Activated CD4-positive, alpha-beta T cell treated with anti-CD3 and anti-CD28 coated beads, Interleukin-2, amount 10 ng/mL, durations not matched to agents 24 days and 14 days (primary cell): ENCODE results near the gene SKP2. TPM values are rescaled to one million over a fixed set of nuclear protein-coding genes. Genes with fewer than 3 reads are reported as not detected.
"Not testable (repeated sequence)": the region's sequence is repeated elsewhere in the genome, so short reads cannot be mapped to it uniquely, and the experiment has no call there.

Experiments
- DNase-seq: peaks from one replicate; pipeline ENCODE4 v3.0.0; 2022
- H3K27ac Mint-ChIP-seq: one replicate; pipeline ENCODE4 v1.8.0; 2022; ENCODE audit warnings: mild to moderate bottlenecking, mixed read lengths
- H3K27me3 Mint-ChIP-seq: one replicate; pipeline ENCODE4 v1.8.0; 2022; ENCODE audit warnings: mixed read lengths
- H3K36me3 Mint-ChIP-seq: one replicate; pipeline ENCODE4 v1.8.0; 2022; ENCODE audit warnings: low read depth, mild to moderate bottlenecking, mixed read lengths
- H3K4me1 Mint-ChIP-seq: one replicate; pipeline ENCODE4 v1.8.0; 2021; ENCODE audit warnings: mixed read lengths
- H3K4me3 Mint-ChIP-seq: one replicate; pipeline ENCODE4 v1.8.0; 2022; ENCODE audit warnings: mild to moderate bottlenecking, moderate library complexity, mixed read lengths
- H3K9me3 Mint-ChIP-seq: one replicate; pipeline ENCODE4 v1.8.0; 2021; ENCODE audit warnings: mixed read lengths
- intact Hi-C: fragments of 100-400 bp; cut with micrococcal nuclease; formaldehyde crosslinking; loops from one replicate; pipeline ENCODE4 v1.15.1; 2023
- total RNA-seq: library from RNA; stranded (reverse); gene quantifications from 2 replicates; pipeline ENCODE4 v1.2.3, GENCODE V29; 2022

Gene SKP2
- total RNA-seq, 1 donor from 2014 or later, result 63.0 TPM

GRCh38 chr5:36198281-36198680 lies 46.4 kb downstream of the SKP2 start:
- no peaks in the 10 kb centered on the region for H3K4me1 Mint-ChIP-seq
- H3K9me3 Mint-ChIP-seq, result no peaks in the 10 kb centered on the region
- intact Hi-C loops, result no loop called here
- no peak overlapping the region for H3K27ac Mint-ChIP-seq
- no peaks in the 10 kb centered on the region for H3K27me3 Mint-ChIP-seq
- H3K4me3 Mint-ChIP-seq, result no peak overlapping the region
- DNase-seq, result no peak
- H3K36me3 Mint-ChIP-seq, result peaks cover 24% of the 10 kb centered on the region

- H3K27me3 Mint-ChIP-seq, H3K4me1 Mint-ChIP-seq, DNase-seq, H3K4me3 Mint-ChIP-seq, intact Hi-C loops, H3K27ac Mint-ChIP-seq, H3K9me3 Mint-ChIP-seq: not testable (repeated sequence)
- peaks cover 25% of the 10 kb centered on the region for H3K36me3 Mint-ChIP-seq
Observed at GRCh38 chr5:36198783-36199182, 46.9 kb downstream of the SKP2 start.

DNA sequence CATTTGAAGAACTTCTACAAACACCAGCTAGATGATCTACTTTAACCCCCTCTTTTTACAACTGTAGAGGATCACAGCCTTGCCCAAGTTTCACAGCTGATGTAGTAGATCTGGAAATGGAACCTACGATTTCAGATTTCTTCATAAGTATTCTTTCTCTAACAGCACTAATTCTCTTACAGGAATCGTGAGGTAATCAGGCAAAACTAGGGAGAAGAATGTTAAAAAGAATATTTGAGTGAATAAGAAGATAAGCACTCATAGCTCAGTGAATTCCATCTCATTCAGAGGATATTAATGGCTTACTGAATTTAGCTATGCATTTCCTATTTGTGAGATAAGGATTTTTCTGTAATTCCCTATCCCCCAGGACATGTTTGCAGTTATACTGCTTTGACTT lies 47.7 kb downstream of the SKP2 start:
- Mint-ChIP-seq H3K27ac (no peak overlapping the region), H3K27me3 (no peaks in the 10 kb centered on the region), H3K4me1 (no peaks in the 10 kb centered on the region), H3K36me3 (peaks cover 24% of the 10 kb centered on the region), H3K9me3 (no peaks in the 10 kb centered on the region), H3K4me3 (no peak overlapping the region)
- intact Hi-C loops, result no loop called here
- DNase-seq, result no peak

DNA sequence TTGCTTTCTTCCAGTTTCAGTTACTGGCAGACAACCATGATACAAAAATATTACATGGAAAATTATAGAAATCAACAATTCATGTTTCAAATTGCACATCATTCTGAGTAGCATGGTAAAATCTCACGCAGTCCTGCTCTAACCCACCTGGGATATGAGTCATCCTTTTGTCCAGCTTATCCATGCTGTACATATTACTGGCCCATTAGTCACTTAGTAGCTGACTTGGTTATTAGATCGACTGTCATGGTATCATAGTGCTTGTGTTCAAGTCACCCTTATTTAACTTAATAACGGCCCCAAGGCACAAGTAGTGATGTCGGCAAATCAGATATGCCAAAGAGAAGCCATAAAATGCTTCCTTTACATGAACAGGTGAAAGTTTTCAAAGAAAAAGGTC lies 48.6 kb downstream of the SKP2 start:
- Mint-ChIP-seq H3K9me3 (peaks cover 3% of the 10 kb centered on the region), H3K27ac (no peak overlapping the region), H3K36me3 (peaks cover 26% of the 10 kb centered on the region), H3K27me3 (no peaks in the 10 kb centered on the region), H3K4me3 (no peak overlapping the region), H3K4me1 (no peaks in the 10 kb centered on the region)
- intact Hi-C loops, result no loop called here
- no peak for DNase-seq

GRCh38 chr5:36202521-36202961 lies 50.6 kb downstream of the SKP2 start:
- DNase-seq, result no peak
- Mint-ChIP-seq H3K36me3 (peaks cover 24% of the 10 kb centered on the region), H3K4me3 (no peak overlapping the region), H3K27ac (no peak overlapping the region), H3K27me3 (no peaks in the 10 kb centered on the region), H3K9me3 (peaks cover 3% of the 10 kb centered on the region), H3K4me1 (no peaks in the 10 kb centered on the region)
- intact Hi-C loops, result no loop called here

DNA sequence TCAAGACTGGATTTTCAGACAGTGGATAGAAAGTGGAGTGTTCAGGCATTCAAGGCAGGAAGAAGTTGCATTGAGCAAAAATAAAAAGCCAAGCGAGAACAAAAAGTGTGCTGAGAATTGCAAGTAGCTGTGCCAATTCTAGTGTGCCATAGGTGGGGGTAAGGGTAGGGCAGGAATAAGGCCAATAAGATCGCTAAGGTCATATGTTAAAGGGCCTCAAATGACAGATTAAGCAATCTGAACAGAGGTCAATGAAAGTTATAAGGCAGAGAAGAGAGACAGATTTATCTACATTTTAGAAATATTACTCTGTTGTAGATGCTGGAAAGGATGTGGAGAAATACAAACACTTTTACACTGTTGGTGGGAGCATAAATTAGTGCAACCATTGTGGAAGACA lies 53.4 kb downstream of the SKP2 start:
- peaks cover 22% of the 10 kb centered on the region for H3K36me3 Mint-ChIP-seq
- no peak overlapping the region for H3K4me3 Mint-ChIP-seq

GRCh38 chr5:36206913-36207312 lies 55.0 kb downstream of the SKP2 start:
- H3K4me3 Mint-ChIP-seq, result no peak overlapping the region
- H3K4me1 Mint-ChIP-seq, result no peaks in the 10 kb centered on the region
- no peaks in the 10 kb centered on the region for H3K27me3 Mint-ChIP-seq
- H3K9me3 Mint-ChIP-seq, result peaks cover 3% of the 10 kb centered on the region
- DNase-seq, result no peak
- no peak overlapping the region for H3K27ac Mint-ChIP-seq
- peaks cover 22% of the 10 kb centered on the region for H3K36me3 Mint-ChIP-seq
- intact Hi-C loops, result no loop called here

More for the DNA sequence above, 53.4 kb downstream of the SKP2 start:
- no peak for DNase-seq
- H3K4me1 Mint-ChIP-seq, result no peaks in the 10 kb centered on the region
- H3K27me3 Mint-ChIP-seq, result no peaks in the 10 kb centered on the region
- H3K27ac Mint-ChIP-seq, result no peak overlapping the region
- peaks cover 3% of the 10 kb centered on the region for H3K9me3 Mint-ChIP-seq
- intact Hi-C loops, result no loop called here

DNA sequence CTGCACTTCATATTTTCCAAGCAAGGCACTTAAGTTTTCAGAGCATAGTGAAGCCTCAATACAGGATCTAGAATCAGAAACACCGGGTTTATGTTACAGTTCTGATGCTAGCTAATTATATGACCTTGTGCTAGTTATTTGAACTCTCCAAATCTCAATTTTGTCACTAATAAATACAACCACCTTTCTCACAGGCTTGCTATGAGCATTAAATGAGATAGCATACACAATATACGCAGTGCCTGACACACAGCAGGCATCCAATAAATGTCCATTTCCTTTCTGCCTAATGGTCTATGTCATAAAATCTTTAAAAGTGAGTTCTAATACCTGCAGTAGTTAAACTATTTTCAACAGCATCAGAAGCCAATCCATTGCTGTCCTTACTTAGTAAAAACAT lies 56.9 kb downstream of the SKP2 start:
- Mint-ChIP-seq H3K36me3 (peaks cover 23% of the 10 kb centered on the region), H3K9me3 (peaks cover 3% of the 10 kb centered on the region), H3K27ac (no peak overlapping the region), H3K27me3 (no peaks in the 10 kb centered on the region), H3K4me3 (no peak overlapping the region), H3K4me1 (no peaks in the 10 kb centered on the region)
- intact Hi-C loops, result no loop called here
- no peak for DNase-seq

DNA sequence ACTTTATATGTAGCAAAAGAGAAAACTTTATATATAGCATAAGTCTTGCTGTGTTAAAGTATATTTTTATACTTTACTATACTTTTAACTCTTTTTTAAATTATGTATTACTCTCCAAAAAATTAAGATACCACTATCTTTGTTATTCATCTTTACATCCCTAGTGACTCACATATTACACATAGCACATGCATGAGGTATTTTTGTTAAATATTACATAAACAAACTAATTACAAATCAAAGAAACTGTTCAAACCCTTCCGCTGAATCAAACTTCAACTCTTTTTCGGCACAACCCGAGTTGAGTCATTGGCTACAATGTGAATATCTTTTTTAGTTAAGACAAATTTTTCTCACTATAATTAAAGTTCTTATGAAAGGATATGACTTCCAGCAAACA lies 57.8 kb downstream of the SKP2 start:
- intact Hi-C loops, result no loop called here
- Mint-ChIP-seq H3K36me3 (peaks cover 23% of the 10 kb centered on the region), H3K27me3 (no peaks in the 10 kb centered on the region), H3K9me3 (peaks cover 3% of the 10 kb centered on the region), H3K4me3 (no peak overlapping the region), H3K27ac (no peak overlapping the region), H3K4me1 (no peaks in the 10 kb centered on the region)
- no peak for DNase-seq

GRCh38 chr5:36214436-36214835 lies 62.5 kb downstream of the SKP2 start:
- intact Hi-C loops, result no loop called here
- H3K36me3 Mint-ChIP-seq, result peaks cover 10% of the 10 kb centered on the region
- DNase-seq, result no peak
- no peaks in the 10 kb centered on the region for H3K27me3 Mint-ChIP-seq
- no peaks in the 10 kb centered on the region for H3K9me3 Mint-ChIP-seq
- no peak overlapping the region for H3K27ac Mint-ChIP-seq
- H3K4me3 Mint-ChIP-seq, result no peak overlapping the region
- no peaks in the 10 kb centered on the region for H3K4me1 Mint-ChIP-seq

- Mint-ChIP-seq H3K36me3 (peaks cover 16% of the 10 kb centered on the region), H3K4me1 (no peaks in the 10 kb centered on the region)
Observed at GRCh38 chr5:36215910-36216309, 64.0 kb downstream of the SKP2 start.

DNA sequence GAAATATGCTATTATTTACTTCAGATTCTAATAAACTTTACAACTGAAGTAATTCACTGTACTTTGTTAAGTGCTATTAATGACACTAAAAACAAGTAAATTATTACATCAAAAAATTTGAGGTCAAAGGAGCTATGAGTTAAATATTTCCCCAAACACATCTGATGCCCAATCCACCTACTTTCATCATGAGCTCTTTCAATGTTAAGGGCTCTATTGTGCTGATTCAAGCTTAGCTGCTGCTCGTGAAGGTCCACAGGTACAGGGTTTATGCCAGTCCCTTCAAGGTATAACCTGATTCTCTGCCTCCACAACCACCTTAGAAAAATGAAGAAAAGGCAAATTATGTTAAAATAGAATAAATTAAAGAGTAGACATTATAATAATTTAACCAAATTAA lies 65.7 kb downstream of the SKP2 start:
- peaks cover 20% of the 10 kb centered on the region for H3K36me3 Mint-ChIP-seq
- no peak overlapping the region for H3K27ac Mint-ChIP-seq
- no peaks in the 10 kb centered on the region for H3K4me1 Mint-ChIP-seq
- DNase-seq, result no peak
- intact Hi-C loops, result no loop called here
- H3K4me3 Mint-ChIP-seq, result no peak overlapping the region
- H3K9me3 Mint-ChIP-seq, result no peaks in the 10 kb centered on the region
- no peaks in the 10 kb centered on the region for H3K27me3 Mint-ChIP-seq

More at GRCh38 chr5:36215910-36216309, 64.0 kb downstream of the SKP2 start:
- no peak for DNase-seq
- intact Hi-C loops, result no loop called here
- no peaks in the 10 kb centered on the region for H3K27me3 Mint-ChIP-seq
- no peak overlapping the region for H3K4me3 Mint-ChIP-seq
- no peaks in the 10 kb centered on the region for H3K9me3 Mint-ChIP-seq
- H3K27ac Mint-ChIP-seq, result no peak overlapping the region

DNA sequence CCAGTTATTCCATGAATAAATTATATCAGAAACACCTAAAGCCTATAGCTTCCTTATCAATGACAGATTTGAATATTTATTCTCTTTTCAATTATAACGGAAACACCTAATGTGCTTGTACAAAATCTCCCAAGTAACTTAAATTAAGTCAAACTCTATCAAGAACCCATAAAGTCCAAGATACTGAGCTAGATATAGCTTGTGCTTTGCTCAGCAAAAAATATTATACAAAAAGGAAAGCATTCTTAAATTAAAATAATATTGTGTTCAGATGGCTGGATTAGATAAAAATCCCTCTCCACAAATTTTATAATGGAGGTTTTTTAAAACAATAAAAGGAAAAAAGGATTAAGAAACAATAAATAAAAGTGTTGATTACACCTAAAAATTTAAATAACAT lies 66.1 kb downstream of the SKP2 start:
- Mint-ChIP-seq H3K4me1 (no peaks in the 10 kb centered on the region), H3K9me3 (no peaks in the 10 kb centered on the region), H3K27me3 (no peaks in the 10 kb centered on the region), H3K27ac (no peak overlapping the region), H3K4me3 (no peak overlapping the region), H3K36me3 (peaks cover 17% of the 10 kb centered on the region)
- DNase-seq, result no peak
- intact Hi-C loops, result no loop called here

DNA sequence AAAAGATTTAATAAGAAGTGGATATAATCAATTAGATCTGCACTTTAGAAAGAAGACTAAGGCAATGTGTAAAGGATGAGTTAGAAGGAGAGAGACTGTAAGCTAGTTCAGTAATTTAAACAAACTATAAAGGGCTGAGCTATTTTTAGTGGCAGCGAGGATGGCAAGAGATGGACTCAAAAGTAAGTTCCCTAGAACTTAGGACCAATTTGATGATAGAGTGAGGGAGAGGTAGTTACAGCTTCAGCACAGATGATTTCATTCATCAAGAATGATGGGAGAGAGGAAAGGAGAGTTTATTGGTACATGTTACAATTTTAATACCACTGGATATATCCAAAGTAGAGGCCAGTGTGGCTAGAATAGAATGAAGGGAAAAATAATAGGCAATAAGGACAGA lies 70.7 kb downstream of the SKP2 start:
- no peak overlapping the region for H3K4me3 Mint-ChIP-seq
- H3K27me3 Mint-ChIP-seq, result no peaks in the 10 kb centered on the region
- no peak for DNase-seq
- H3K36me3 Mint-ChIP-seq, result peaks cover 19% of the 10 kb centered on the region
- intact Hi-C loops, result no loop called here
- H3K4me1 Mint-ChIP-seq, result no peaks in the 10 kb centered on the region
- no peaks in the 10 kb centered on the region for H3K9me3 Mint-ChIP-seq
- no peak overlapping the region for H3K27ac Mint-ChIP-seq

DNA sequence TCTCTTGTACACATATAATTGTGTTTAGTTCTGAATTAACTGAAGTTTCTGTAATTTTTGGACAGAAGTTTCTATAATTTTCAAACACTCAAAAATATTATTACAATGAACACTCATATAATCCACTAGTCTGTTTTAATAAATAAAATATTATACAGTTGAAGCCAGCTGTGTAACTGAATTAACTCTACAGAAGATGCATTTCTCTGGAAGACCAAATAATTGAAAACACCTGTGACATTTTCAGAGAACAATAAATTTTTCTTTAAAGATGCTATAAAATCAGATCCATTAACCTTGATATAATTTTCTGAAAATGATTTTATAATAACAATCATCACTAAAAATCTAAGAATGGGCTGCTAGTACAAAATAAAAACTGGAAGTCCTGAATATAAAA lies 75.1 kb downstream of the SKP2 start:
- no peaks in the 10 kb centered on the region for H3K9me3 Mint-ChIP-seq
- no peak for DNase-seq
- no peak overlapping the region for H3K27ac Mint-ChIP-seq
- intact Hi-C loops, result no loop called here
- no peak overlapping the region for H3K4me3 Mint-ChIP-seq
- H3K27me3 Mint-ChIP-seq, result no peaks in the 10 kb centered on the region
- H3K36me3 Mint-ChIP-seq, result peaks cover 7% of the 10 kb centered on the region
- no peaks in the 10 kb centered on the region for H3K4me1 Mint-ChIP-seq
